ENCODE results near the gene ZNF440.

DNA sequence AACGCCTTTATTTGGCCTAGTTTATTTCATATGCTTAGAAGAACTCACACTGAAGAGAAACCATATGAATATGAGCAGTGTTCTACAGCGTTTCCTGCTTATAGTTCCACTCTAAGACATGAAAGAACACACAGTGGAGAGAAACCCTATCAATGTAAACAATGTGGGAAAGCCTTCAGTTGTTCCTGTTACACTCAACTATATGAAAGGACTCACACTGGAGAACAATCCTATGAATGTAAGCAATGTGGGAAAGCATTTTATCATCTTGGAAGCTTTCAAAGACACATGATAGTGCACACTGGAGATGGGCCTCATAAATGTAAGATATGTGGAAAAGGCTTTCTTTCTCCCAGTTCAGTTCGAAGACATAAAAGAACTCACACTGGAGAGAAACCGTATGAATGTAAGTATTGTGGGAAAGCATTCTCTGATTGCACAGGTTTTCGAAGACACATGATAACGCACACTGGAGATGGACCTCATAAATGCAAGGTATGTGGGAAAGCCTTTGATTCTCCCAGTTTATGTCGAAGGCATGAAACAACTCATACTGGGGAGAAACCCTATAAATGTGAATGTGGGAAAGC lies 33.5 kb upstream of the ZNF440 start:
- TF ChIP-seq EP300 (IDR thresholded peaks at IDR 0.05; ENCODE audit: borderline replicate concordance in 1 of 2, low read depth in 1 of 2, low read length in 1 of 2) (no peak), MXI1 (IDR thresholded peaks at IDR 0.05; ENCODE audit: low read depth, low read length) (no peak)
- TF ChIP-seq, protein P1, sequence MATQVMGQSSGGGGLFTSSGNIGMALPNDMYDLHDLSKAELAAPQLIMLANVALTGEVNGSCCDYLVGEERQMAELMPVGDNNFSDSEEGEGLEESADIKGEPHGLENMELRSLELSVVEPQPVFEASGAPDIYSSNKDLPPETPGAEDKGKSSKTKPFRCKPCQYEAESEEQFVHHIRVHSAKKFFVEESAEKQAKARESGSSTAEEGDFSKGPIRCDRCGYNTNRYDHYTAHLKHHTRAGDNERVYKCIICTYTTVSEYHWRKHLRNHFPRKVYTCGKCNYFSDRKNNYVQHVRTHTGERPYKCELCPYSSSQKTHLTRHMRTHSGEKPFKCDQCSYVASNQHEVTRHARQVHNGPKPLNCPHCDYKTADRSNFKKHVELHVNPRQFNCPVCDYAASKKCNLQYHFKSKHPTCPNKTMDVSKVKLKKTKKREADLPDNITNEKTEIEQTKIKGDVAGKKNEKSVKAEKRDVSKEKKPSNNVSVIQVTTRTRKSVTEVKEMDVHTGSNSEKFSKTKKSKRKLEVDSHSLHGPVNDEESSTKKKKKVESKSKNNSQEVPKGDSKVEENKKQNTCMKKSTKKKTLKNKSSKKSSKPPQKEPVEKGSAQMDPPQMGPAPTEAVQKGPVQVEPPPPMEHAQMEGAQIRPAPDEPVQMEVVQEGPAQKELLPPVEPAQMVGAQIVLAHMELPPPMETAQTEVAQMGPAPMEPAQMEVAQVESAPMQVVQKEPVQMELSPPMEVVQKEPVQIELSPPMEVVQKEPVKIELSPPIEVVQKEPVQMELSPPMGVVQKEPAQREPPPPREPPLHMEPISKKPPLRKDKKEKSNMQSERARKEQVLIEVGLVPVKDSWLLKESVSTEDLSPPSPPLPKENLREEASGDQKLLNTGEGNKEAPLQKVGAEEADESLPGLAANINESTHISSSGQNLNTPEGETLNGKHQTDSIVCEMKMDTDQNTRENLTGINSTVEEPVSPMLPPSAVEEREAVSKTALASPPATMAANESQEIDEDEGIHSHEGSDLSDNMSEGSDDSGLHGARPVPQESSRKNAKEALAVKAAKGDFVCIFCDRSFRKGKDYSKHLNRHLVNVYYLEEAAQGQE (IDR thresholded peaks at IDR 0.05; ENCODE audit: low read depth, low read length): no peak
- TF ChIP-seq, protein P2, sequence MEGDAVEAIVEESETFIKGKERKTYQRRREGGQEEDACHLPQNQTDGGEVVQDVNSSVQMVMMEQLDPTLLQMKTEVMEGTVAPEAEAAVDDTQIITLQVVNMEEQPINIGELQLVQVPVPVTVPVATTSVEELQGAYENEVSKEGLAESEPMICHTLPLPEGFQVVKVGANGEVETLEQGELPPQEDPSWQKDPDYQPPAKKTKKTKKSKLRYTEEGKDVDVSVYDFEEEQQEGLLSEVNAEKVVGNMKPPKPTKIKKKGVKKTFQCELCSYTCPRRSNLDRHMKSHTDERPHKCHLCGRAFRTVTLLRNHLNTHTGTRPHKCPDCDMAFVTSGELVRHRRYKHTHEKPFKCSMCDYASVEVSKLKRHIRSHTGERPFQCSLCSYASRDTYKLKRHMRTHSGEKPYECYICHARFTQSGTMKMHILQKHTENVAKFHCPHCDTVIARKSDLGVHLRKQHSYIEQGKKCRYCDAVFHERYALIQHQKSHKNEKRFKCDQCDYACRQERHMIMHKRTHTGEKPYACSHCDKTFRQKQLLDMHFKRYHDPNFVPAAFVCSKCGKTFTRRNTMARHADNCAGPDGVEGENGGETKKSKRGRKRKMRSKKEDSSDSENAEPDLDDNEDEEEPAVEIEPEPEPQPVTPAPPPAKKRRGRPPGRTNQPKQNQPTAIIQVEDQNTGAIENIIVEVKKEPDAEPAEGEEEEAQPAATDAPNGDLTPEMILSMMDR (IDR thresholded peaks at IDR 0.05): no peak
- TF ChIP-seq, protein P3, sequence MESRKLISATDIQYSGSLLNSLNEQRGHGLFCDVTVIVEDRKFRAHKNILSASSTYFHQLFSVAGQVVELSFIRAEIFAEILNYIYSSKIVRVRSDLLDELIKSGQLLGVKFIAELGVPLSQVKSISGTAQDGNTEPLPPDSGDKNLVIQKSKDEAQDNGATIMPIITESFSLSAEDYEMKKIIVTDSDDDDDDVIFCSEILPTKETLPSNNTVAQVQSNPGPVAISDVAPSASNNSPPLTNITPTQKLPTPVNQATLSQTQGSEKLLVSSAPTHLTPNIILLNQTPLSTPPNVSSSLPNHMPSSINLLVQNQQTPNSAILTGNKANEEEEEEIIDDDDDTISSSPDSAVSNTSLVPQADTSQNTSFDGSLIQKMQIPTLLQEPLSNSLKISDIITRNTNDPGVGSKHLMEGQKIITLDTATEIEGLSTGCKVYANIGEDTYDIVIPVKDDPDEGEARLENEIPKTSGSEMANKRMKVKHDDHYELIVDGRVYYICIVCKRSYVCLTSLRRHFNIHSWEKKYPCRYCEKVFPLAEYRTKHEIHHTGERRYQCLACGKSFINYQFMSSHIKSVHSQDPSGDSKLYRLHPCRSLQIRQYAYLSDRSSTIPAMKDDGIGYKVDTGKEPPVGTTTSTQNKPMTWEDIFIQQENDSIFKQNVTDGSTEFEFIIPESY (IDR thresholded peaks at IDR 0.05; ENCODE audit: borderline replicate concordance, low read depth): no peak
- TF ChIP-seq, protein P4, sequence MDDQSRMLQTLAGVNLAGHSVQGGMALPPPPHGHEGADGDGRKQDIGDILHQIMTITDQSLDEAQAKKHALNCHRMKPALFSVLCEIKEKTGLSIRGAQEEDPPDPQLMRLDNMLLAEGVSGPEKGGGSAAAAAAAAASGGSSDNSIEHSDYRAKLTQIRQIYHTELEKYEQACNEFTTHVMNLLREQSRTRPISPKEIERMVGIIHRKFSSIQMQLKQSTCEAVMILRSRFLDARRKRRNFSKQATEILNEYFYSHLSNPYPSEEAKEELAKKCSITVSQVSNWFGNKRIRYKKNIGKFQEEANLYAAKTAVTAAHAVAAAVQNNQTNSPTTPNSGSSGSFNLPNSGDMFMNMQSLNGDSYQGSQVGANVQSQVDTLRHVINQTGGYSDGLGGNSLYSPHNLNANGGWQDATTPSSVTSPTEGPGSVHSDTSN (IDR thresholded peaks at IDR 0.05): no peak

All from SK-N-SH (cell line).